ENCODE data around the gene HTR2A. TPM values are rescaled to one million over a fixed set of nuclear protein-coding genes. Genes with fewer than 3 reads are reported as not detected.

The HTR2A gene
- polyA plus RNA-seq, 1 donor from 2014 or later = 0.20 TPM

GRCh38 chr13:46864941-46865340 lies 31.9 kb downstream of the HTR2A start:
- Histone ChIP-seq H3K79me2 (replicated peaks; ENCODE audit: insufficient read depth, low read length) (no peaks in the 10 kb centered on the region), H3F3A (ENCODE audit: insufficient read depth, low read length, poor library complexity, severe bottlenecking) (no peaks in the 10 kb centered on the region), H3K9me3 (ENCODE audit: low read length) (no peaks in the 10 kb centered on the region), H2AFZ (ENCODE audit: low read depth, low read length) (no peak overlapping the region), H3K36me3 (ENCODE audit: insufficient read depth, low read length) (no peaks in the 10 kb centered on the region), H3K4me2 (ENCODE audit: low read length) (no peak overlapping the region), H3K4me3 (ENCODE audit: low read length) (no peak overlapping the region), H4K20me1 (ENCODE audit: insufficient read depth) (no peaks in the 10 kb centered on the region), H3K9ac (ENCODE audit: low read length) (no peak overlapping the region), H3K27me3 (ENCODE audit: insufficient read depth, low read depth, low read length) (no peaks in the 10 kb centered on the region), H3K27ac (ENCODE audit: low read length) (no peak overlapping the region), H3K9me2 (ENCODE audit: insufficient read depth, low read length) (no peaks in the 10 kb centered on the region)
- TF ChIP-seq RAD21 (conservative IDR thresholded peaks at IDR 0.05) (no peak), TAF1 (IDR thresholded peaks at IDR 0.05; ENCODE audit: low read depth) (no peak), EP300 (conservative IDR thresholded peaks at IDR 0.05; ENCODE audit: poor library complexity, severe bottlenecking) (no peak), SMC3 (conservative IDR thresholded peaks at IDR 0.05; ENCODE audit: poor library complexity) (no peak), MXI1 (conservative IDR thresholded peaks at IDR 0.05; ENCODE audit: poor library complexity, severe bottlenecking) (no peak), CTCF (IDR thresholded peaks at IDR 0.05; ENCODE audit: poor library complexity, severe bottlenecking) (no peak), EZH2 (IDR thresholded peaks at IDR 0.05; ENCODE audit: borderline replicate concordance, insufficient read depth, low read length, poor library complexity, severe bottlenecking) (no peak), POLR2AphosphoS5 (IDR thresholded peaks at IDR 0.05) (no peak)

- Histone ChIP-seq H3K4me3 (ENCODE audit: low read length) (no peak overlapping the region), H3K27me3 (ENCODE audit: insufficient read depth, low read depth, low read length) (no peaks in the 10 kb centered on the region), H3K9me3 (ENCODE audit: low read length) (no peaks in the 10 kb centered on the region), H3K4me2 (ENCODE audit: low read length) (no peak overlapping the region), H3K9ac (ENCODE audit: low read length) (no peak overlapping the region), H3K27ac (ENCODE audit: low read length) (no peak overlapping the region), H2AFZ (ENCODE audit: low read depth, low read length) (no peak overlapping the region), H3K36me3 (ENCODE audit: insufficient read depth, low read length) (no peaks in the 10 kb centered on the region), H3F3A (ENCODE audit: insufficient read depth, low read length, poor library complexity, severe bottlenecking) (no peaks in the 10 kb centered on the region), H3K79me2 (replicated peaks; ENCODE audit: insufficient read depth, low read length) (no peaks in the 10 kb centered on the region), H3K9me2 (ENCODE audit: insufficient read depth, low read length) (no peaks in the 10 kb centered on the region), H4K20me1 (ENCODE audit: insufficient read depth) (no peaks in the 10 kb centered on the region)
- TF ChIP-seq TAF1 (IDR thresholded peaks at IDR 0.05; ENCODE audit: low read depth) = no peak
- TF ChIP-seq EP300 (conservative IDR thresholded peaks at IDR 0.05; ENCODE audit: poor library complexity, severe bottlenecking) = no peak
- no peak for TF ChIP-seq REST (IDR thresholded peaks at IDR 0.05; ENCODE audit: borderline replicate concordance)
- TF ChIP-seq SMC3 (conservative IDR thresholded peaks at IDR 0.05; ENCODE audit: poor library complexity) = no peak
- TF ChIP-seq RAD21 (conservative IDR thresholded peaks at IDR 0.05) = no peak
- TF ChIP-seq POLR2AphosphoS5 (IDR thresholded peaks at IDR 0.05) = no peak
- no peak for TF ChIP-seq EZH2 (IDR thresholded peaks at IDR 0.05; ENCODE audit: borderline replicate concordance, insufficient read depth, low read length, poor library complexity, severe bottlenecking)
Measured at GRCh38 chr13:46861959-46862358, 34.9 kb downstream of the HTR2A start.
